Measurements from ENCODE around the gene GRIP1.

GRCh38 chr12:66716522-66716921, 37.6 kb upstream of the GRIP1 start:
- TF ChIP-seq CTCF (IDR thresholded peaks at IDR 0.05) (no peak), ESRRA (CRISPR knock-in tag; IDR thresholded peaks at IDR 0.05; ENCODE audit: borderline replicate concordance) (no peak), SP1 (CRISPR knock-in tag; conservative IDR thresholded peaks at IDR 0.05) (no peak)

Data from WTC11 (cell line).